IMR-90 (cell line): ENCODE measurements around the gene PCCA. TPM values are rescaled to one million over a fixed set of nuclear protein-coding genes. Genes with fewer than 3 reads are reported as not detected.

Experiments used
- ATAC-seq: fragments of 200-7000 bp; cut with Tn5 transposase; 2 replicates; pipeline ENCODE4 v1.9.1; 2020; ENCODE audit warnings: low read depth, mild to moderate bottlenecking, moderate library complexity
- BruUV-seq: library from RNA; stranded (reverse); fragments of 400-500 nt; replicated peaks from 2 replicates; lab custom pipeline; 2021; lab: Mats Ljungman, UMichigan
- CTCF ChIA-PET: fragments of 300-600 bp; formaldehyde crosslinking; extraction: SDS; loops from one replicate; lab custom pipeline; 2021; ENCODE audit warnings: antibody characterized with exemption; lab: Yijun Ruan, JAX
- POLR2A ChIA-PET: fragments of 300-600 bp; sonication (Branson Sonifier 250); formaldehyde crosslinking; loops from one replicate; lab custom pipeline; 2022; ENCODE audit warnings: antibody characterized with exemption; ENCODE audit not compliant: unreplicated experiment; lab: Charles Lee
- DNase-seq: peaks from one replicate; pipeline ENCODE4 v3.0.0; 2013
- H2AFZ ChIP-seq: replicated peaks from 2 replicates; pipeline ENCODE3; 2013; ENCODE audit warnings: low read length, mild to moderate bottlenecking; ENCODE audit not compliant: poor library complexity
- H2AK5ac ChIP-seq: 2 replicates; pipeline ENCODE4 v1.6.1; 2013; ENCODE audit warnings: low read depth, low read length, inconsistent platforms
- H2AK9ac ChIP-seq: replicated peaks from 2 replicates; pipeline ENCODE3; 2013; ENCODE audit warnings: mild to moderate bottlenecking, low read depth, low read length, moderate library complexity; ENCODE audit not compliant: poor library complexity
- H2BK120ac ChIP-seq: 2 replicates; pipeline ENCODE4 v1.6.1; 2013; ENCODE audit warnings: low read depth, low read length, inconsistent platforms
- H2BK15ac ChIP-seq: 3 replicates; pipeline ENCODE4 v1.6.1; 2013; ENCODE audit warnings: low read depth, low read length, inconsistent platforms
- H2BK20ac ChIP-seq: 2 replicates; pipeline ENCODE4 v1.6.1; 2013; ENCODE audit warnings: low read depth, mild to moderate bottlenecking, inconsistent platforms, low read length, moderate library complexity
- H2BK5ac ChIP-seq: 2 replicates; pipeline ENCODE4 v1.6.1; 2013; ENCODE audit warnings: mild to moderate bottlenecking, low read depth, low read length, inconsistent platforms; ENCODE audit not compliant: poor library complexity, severe bottlenecking
- H3K14ac ChIP-seq: replicated peaks from 2 replicates; pipeline ENCODE4 v1.6.1; 2013; ENCODE audit warnings: low read depth, low read length, inconsistent platforms
- H3K18ac ChIP-seq: 2 replicates; pipeline ENCODE4 v1.6.1; 2013; ENCODE audit warnings: low read depth, low read length, control low read depth
- H3K23ac ChIP-seq: 2 replicates; pipeline ENCODE4 v1.6.1; 2013; ENCODE audit warnings: low read depth, low read length, inconsistent platforms
- H3K27ac ChIP-seq: 2 replicates; pipeline ENCODE4 v1.5.1; 2013; ENCODE audit warnings: mild to moderate bottlenecking, control low read depth, low read length; ENCODE audit not compliant: insufficient read depth
- H3K27me3 ChIP-seq: 2 replicates; pipeline ENCODE4 v1.6.1; 2013; ENCODE audit warnings: low read length; ENCODE audit not compliant: control insufficient read depth, insufficient read depth
- H3K36me3 ChIP-seq: 2 replicates; pipeline ENCODE4 v1.6.1; 2013; ENCODE audit warnings: low read length, mixed read lengths; ENCODE audit not compliant: control insufficient read depth, insufficient read depth
- H3K4ac ChIP-seq: 2 replicates; pipeline ENCODE4 v1.6.1; 2013; ENCODE audit warnings: low read depth, low read length, inconsistent platforms
- H3K4me1 ChIP-seq: 2 replicates; pipeline ENCODE4 v1.6.1; 2013; ENCODE audit warnings: low read length, mixed read lengths; ENCODE audit not compliant: control insufficient read depth, insufficient read depth
- H3K4me2 ChIP-seq: 2 replicates; pipeline ENCODE4 v1.6.1; 2013; ENCODE audit warnings: low read depth, mild to moderate bottlenecking, control low read depth, low read length, moderate library complexity
- H3K4me3 ChIP-seq: 2 replicates; pipeline ENCODE4 v1.5.1; 2013; ENCODE audit warnings: low read depth, mild to moderate bottlenecking, control low read depth, low read length, moderate library complexity; ENCODE audit not compliant: insufficient read depth
- H3K56ac ChIP-seq: 2 replicates; pipeline ENCODE4 v1.6.1; 2013; ENCODE audit warnings: low read length, inconsistent platforms; ENCODE audit not compliant: insufficient read depth; ENCODE audit errors: extremely low read depth
- H3K79me1 ChIP-seq, 2 experiments: 2 replicates each; pipeline ENCODE4 v1.6.1; 2013; ENCODE audit warnings: low read length in 2 of 2, inconsistent platforms in 1 of 2, low read depth in 1 of 2
- H3K9ac ChIP-seq: 2 replicates; pipeline ENCODE4 v1.6.1; 2013; ENCODE audit warnings: low read depth, low read length, control low read depth
- H3K9me1 ChIP-seq: 2 replicates; pipeline ENCODE4 v1.6.1; 2013; ENCODE audit warnings: low read length, inconsistent platforms; ENCODE audit not compliant: insufficient read depth
- H3K9me3 ChIP-seq: 2 replicates; pipeline ENCODE4 v1.6.1; 2013; ENCODE audit warnings: low read length; ENCODE audit not compliant: control insufficient read depth, insufficient read depth
- H4K20me1 ChIP-seq: 2 replicates; pipeline ENCODE4 v1.6.1; 2013; ENCODE audit warnings: low read length, inconsistent platforms; ENCODE audit not compliant: insufficient read depth
- H4K5ac ChIP-seq: 2 replicates; pipeline ENCODE4 v1.6.1; 2013; ENCODE audit warnings: mild to moderate bottlenecking, low read depth, low read length, control low read depth
- H4K8ac ChIP-seq, 2 experiments: 2 replicates each; pipeline ENCODE4 v1.6.1; 2013; ENCODE audit warnings: low read depth in 2 of 2, low read length in 2 of 2, control low read depth in 1 of 2, inconsistent platforms in 1 of 2
- H4K91ac ChIP-seq: 2 replicates; pipeline ENCODE4 v1.6.1; 2013; ENCODE audit warnings: low read depth, low read length, inconsistent platforms; ENCODE audit not compliant: insufficient read depth
- CEBPB ChIP-seq: IDR thresholded peaks from 2 replicates; pipeline ENCODE4 v1.6.1; 2012; ENCODE audit warnings: low read depth, low read length, improper control_type of control experiment
- WGBS, 2 experiments: methylation state at CpG; one replicate each; pipeline versions ENCODE4 v1.1.5 to v1.1.7; 2013; ENCODE audit warnings: missing lambda C conversion rate in 2 of 2; ENCODE audit not compliant: insufficient read length in 1 of 2; ENCODE audit errors: extremely low coverage in 2 of 2; 5-methylcytosine and 5-hydroxymethylcytosine counted together
- dilution Hi-C: fragments of 300-500 bp; cut with HindIII; formaldehyde crosslinking; loops from one replicate; pipeline ENCODE4 v1.14.3; 2018; ENCODE audit warnings: low sequenced_read_pairs; ENCODE audit not compliant: unreplicated experiment
- in situ Hi-C: fragments of 300-500 bp; cut with MboI; formaldehyde crosslinking; loops from 3 replicates; pipeline ENCODE4 v1.14.3; 2019; ENCODE audit warnings: low sequenced_read_pairs, inconsistent platforms, mixed read lengths
- intact Hi-C: fragments of 100-400 bp; cut with micrococcal nuclease; formaldehyde crosslinking; loops from 2 replicates; pipeline ENCODE4 v1.10.0; 2022
- polyA plus RNA-seq, 3 experiments: library from polyadenylated mRNA; depleted of rRNA; stranded (reverse); fragments of >200 nt; gene quantifications; 2 replicates each; pipeline ENCODE4 v1.2.3, GENCODE V29; 2012; ENCODE audit warnings: low replicate concordance in 1 of 3
- total RNA-seq: library from RNA; depleted of rRNA; stranded (reverse); fragments of >200 nt; gene quantifications from 2 replicates; pipeline ENCODE4 v1.2.3, GENCODE V29; 2012
- TF ChIP-seq, protein P1 (sequence below): fragments of 150-350 bp; IDR thresholded peaks from 2 replicates; pipeline ENCODE4 v1.6.1; 2016; ENCODE audit warnings: low read depth, mild to moderate bottlenecking, low read length, moderate library complexity, borderline replicate concordance

PCCA gene
- total and polyA plus RNA-seq, 2 of the 4 experiments (the other 2 are of a cell fraction), result 7.6 to 24.0 TPM

GRCh38 chr13:100069278-100069677 lies 19.6 kb upstream of the PCCA start:
- Histone ChIP-seq H3K4ac (no peak overlapping the region), H3K14ac (no peak overlapping the region), H2AK5ac (no peak overlapping the region), H4K8ac (no peak overlapping the region), H3K9me1 (no peaks in the 10 kb centered on the region), H3K79me1 (no peaks in the 10 kb centered on the region), H3K4me3 (no peak overlapping the region), H2BK20ac (no peak overlapping the region), H2AFZ (no peak overlapping the region), H4K91ac (no peak overlapping the region), H3K4me1 (no peaks in the 10 kb centered on the region), H3K23ac (no peak overlapping the region), H4K20me1 (no peaks in the 10 kb centered on the region), H3K56ac (no peak overlapping the region), H3K9ac (no peak overlapping the region), H2AK9ac (no peak overlapping the region), H3K36me3 (no peaks in the 10 kb centered on the region), H3K4me2 (no peak overlapping the region), H3K18ac (no peak overlapping the region), H4K5ac (no peak overlapping the region), H2BK15ac (no peak overlapping the region), H2BK120ac (no peak overlapping the region), H3K27ac (no peak overlapping the region), H3K9me3 (no peaks in the 10 kb centered on the region), H2BK5ac (no peak overlapping the region), H3K27me3 (no peaks in the 10 kb centered on the region)
- TF ChIP-seq CEBPB, result 0 out of 2 replicates have a peak, but pooled peaks have one; percentile 33
- TF ChIP-seq, protein P1, sequence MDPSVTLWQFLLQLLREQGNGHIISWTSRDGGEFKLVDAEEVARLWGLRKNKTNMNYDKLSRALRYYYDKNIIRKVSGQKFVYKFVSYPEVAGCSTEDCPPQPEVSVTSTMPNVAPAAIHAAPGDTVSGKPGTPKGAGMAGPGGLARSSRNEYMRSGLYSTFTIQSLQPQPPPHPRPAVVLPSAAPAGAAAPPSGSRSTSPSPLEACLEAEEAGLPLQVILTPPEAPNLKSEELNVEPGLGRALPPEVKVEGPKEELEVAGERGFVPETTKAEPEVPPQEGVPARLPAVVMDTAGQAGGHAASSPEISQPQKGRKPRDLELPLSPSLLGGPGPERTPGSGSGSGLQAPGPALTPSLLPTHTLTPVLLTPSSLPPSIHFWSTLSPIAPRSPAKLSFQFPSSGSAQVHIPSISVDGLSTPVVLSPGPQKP, result no peak
- ATAC-seq (no peak), DNase-seq (peak; percentile 18)
- ChIA-PET POLR2A (no interaction called here), CTCF (no interaction called here)
- intact Hi-C loops (no loop called here), dilution Hi-C loops (no loop called here), in situ Hi-C loops (no loop called here)
- BruUV-seq, result no TSS peak
- no CpG with 5 or more reads among the region's 1 CpG for WGBS, 2 experiments
